Measurements from ENCODE around the gene LRIT2.

DNA sequence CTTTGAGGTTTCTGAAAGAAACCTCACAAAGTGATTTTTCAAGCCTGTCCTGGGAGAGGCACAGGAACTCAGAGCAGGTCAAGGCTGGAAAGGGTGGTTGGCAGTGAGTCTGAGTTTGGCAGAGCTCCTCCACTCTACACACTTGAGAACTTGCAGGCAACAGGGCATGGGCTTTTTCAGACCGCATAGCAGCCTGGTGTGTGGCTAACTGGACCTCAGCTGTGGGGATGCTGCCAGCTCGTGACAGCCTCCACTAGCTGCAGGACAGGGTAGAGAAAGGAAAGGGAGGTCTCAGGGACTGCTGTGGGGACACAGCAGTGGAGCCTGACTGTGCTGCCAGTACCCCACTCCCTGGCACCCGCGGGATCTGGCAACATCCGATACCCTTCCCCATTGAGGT lies 28.4 kb downstream of the LRIT2 start:
- no peak for TF ChIP-seq EZH2 (IDR thresholded peaks at IDR 0.05)
- TF ChIP-seq POLR2AphosphoS5 (IDR thresholded peaks at IDR 0.05; ENCODE audit: borderline replicate concordance, low read depth, low read length) = no peak
- no peak for TF ChIP-seq FOXP2 (optimal IDR thresholded peaks at IDR 0.05; ENCODE audit: control extremely low read depth, extremely low read length, insufficient read depth)

All from SK-N-MC (cell line).